ENCODE measurements around the gene PDIA4. TPM values are rescaled to one million over a fixed set of nuclear protein-coding genes. Genes with fewer than 3 reads are reported as not detected.

PDIA4 gene
- total RNA-seq, 4 donors from 2014 or later: 40.4 to 124 (median 45.2) TPM

- WGBS, 2 donors: 75 to 92% methylated on average over 6 of the region's 6 CpGs
- TF ChIP-seq POLR2A (IDR thresholded peaks at IDR 0.05) (no peak), CTCF (IDR thresholded peaks at IDR 0.05) (no peak), EP300 (IDR thresholded peaks at IDR 0.05) (no peak)
- Histone ChIP-seq H3K36me3 (peaks cover 0 to 32% (median 14%) of the 10 kb centered on the region in 3 donors), H3K27me3 (no peaks in the 10 kb centered on the region), H3K9me3 (no peaks in the 10 kb centered on the region), H3K27ac (no peak overlapping the region), H3K4me3 (no peak overlapping the region), H3K4me1 (no peaks in the 10 kb centered on the region)
- no peak for DNase-seq (ENCODE audit: low spot score in 2 of 2)
These were observed 29.1 kb downstream of the PDIA4 start for GRCh38 chr7:148999192-148999591.

- H3K27me3 ChIP-seq: no peaks in the 10 kb centered on the region
- H3K4me3 ChIP-seq: no peak overlapping the region
- no peaks in the 10 kb centered on the region for H3K4me1 ChIP-seq
- H3K9me3 ChIP-seq: no peaks in the 10 kb centered on the region
- no peak for DNase-seq (ENCODE audit: low spot score in 2 of 2)
- peaks cover 0 to 15% (median under 1%) of the 10 kb centered on the region in 3 donors for H3K36me3 ChIP-seq
- WGBS, 2 donors: 93 to 95% methylated on average over 4 of the region's 4 CpGs
- TF ChIP-seq CTCF (IDR thresholded peaks at IDR 0.05) (no peak), EP300 (IDR thresholded peaks at IDR 0.05) (no peak), POLR2A (IDR thresholded peaks at IDR 0.05) (no peak)
- H3K27ac ChIP-seq: no peak overlapping the region
These were observed 30.8 kb downstream of the PDIA4 start for GRCh38 chr7:148997497-148997896.

GRCh38 chr7:148994576-148994975 lies 33.7 kb downstream of the PDIA4 start:
- no peak overlapping the region for H3K27ac ChIP-seq
- no peaks in the 10 kb centered on the region for H3K36me3 ChIP-seq
- H3K27me3 ChIP-seq: no peaks in the 10 kb centered on the region
- DNase-seq (ENCODE audit: low spot score in 2 of 2): no peak
- H3K4me3 ChIP-seq: no peak overlapping the region
- 57 to 69% methylated on average over 3 of the region's 3 CpGs for WGBS, 2 donors
- no peaks in the 10 kb centered on the region for H3K9me3 ChIP-seq
- no peaks in the 10 kb centered on the region for H3K4me1 ChIP-seq
- TF ChIP-seq EP300 (IDR thresholded peaks at IDR 0.05) (no peak), CTCF (IDR thresholded peaks at IDR 0.05) (no peak), POLR2A (IDR thresholded peaks at IDR 0.05) (no peak)

- DNase-seq (ENCODE audit: low spot score in 2 of 2): no peak
- no peaks in the 10 kb centered on the region for H3K27me3 ChIP-seq
- no peak overlapping the region for H3K4me3 ChIP-seq
- H3K36me3 ChIP-seq: no peaks in the 10 kb centered on the region
- no peak overlapping the region for H3K27ac ChIP-seq
- TF ChIP-seq CTCF (IDR thresholded peaks at IDR 0.05): no peak
- TF ChIP-seq POLR2A (IDR thresholded peaks at IDR 0.05): no peak
- TF ChIP-seq EP300 (IDR thresholded peaks at IDR 0.05): no peak
- H3K4me1 ChIP-seq: peaks cover 0 to 5% (median under 1%) of the 10 kb centered on the region in 4 donors
- H3K9me3 ChIP-seq: no peaks in the 10 kb centered on the region
- WGBS, 2 donors: 92 to 95% methylated on average over 8 of the region's 8 CpGs
These were observed 35.1 kb downstream of the PDIA4 start for GRCh38 chr7:148993193-148993592.

GRCh38 chr7:148991536-148991935 lies 36.8 kb downstream of the PDIA4 start:
- H3K4me3 ChIP-seq: no peak overlapping the region
- no peak for TF ChIP-seq POLR2A (IDR thresholded peaks at IDR 0.05)
- no peak for TF ChIP-seq EP300 (IDR thresholded peaks at IDR 0.05)
- TF ChIP-seq CTCF (IDR thresholded peaks at IDR 0.05): no peak
- peaks cover 0 to 9% (median 4%) of the 10 kb centered on the region in 4 donors for H3K4me1 ChIP-seq
- no peak for DNase-seq (ENCODE audit: low spot score in 2 of 2)
- no peaks in the 10 kb centered on the region for H3K36me3 ChIP-seq
- no peaks in the 10 kb centered on the region for H3K9me3 ChIP-seq
- H3K27me3 ChIP-seq: no peaks in the 10 kb centered on the region
- WGBS, 2 donors: 40 to 56% methylated on average over 1 of the region's 1 CpG
- H3K27ac ChIP-seq: no peak overlapping the region
